ENCODE results near the gene SVOPL. TPM values are rescaled to one million over a fixed set of nuclear protein-coding genes. Genes with fewer than 3 reads are reported as not detected.

The SVOPL gene
- total RNA-seq, 1 donor from 2014 or later, result 0.74 TPM

DNA sequence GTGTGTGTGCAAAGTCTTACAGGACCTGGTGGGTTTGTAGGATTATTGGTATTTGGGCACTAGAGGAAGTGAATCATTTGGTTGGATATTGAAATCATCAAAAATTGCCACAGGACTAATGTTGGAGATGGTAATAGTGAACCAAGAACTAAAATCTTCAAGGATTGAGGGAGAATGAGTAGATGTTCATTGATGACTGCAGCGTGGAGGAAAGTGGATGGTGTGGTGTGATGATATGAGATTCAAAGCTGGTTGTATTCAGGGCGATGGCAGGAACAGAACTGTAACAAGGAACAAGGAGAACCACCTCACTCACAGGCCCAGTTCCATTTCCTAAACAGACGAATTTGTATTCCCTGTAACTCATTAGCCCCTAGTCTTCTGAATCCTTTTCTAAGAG, 150.8 kb downstream of the SVOPL start:
- no peak for TF ChIP-seq CTCF (IDR thresholded peaks at IDR 0.05)
- ATAC-seq, result no peak
- Histone ChIP-seq H3K4me3 (no peak overlapping the region), H3K27ac (no peak overlapping the region), H3K4me1 (no peaks in the 10 kb centered on the region), H3K27me3 (ENCODE audit: low read depth) (no peaks in the 10 kb centered on the region), H3K36me3 (peaks cover 42% of the 10 kb centered on the region), H3K9me3 (no peaks in the 10 kb centered on the region)
- intact Hi-C loops (cut with DNase I), result no loop called here
- DNase-seq, result no peak

GRCh38 chr7:138549082-138549481, 152.1 kb downstream of the SVOPL start:
- DNase-seq (no peak), ATAC-seq (no peak)
- TF ChIP-seq CTCF (IDR thresholded peaks at IDR 0.05), result no peak
- Histone ChIP-seq H3K36me3 (peaks cover 32% of the 10 kb centered on the region), H3K27me3 (ENCODE audit: low read depth) (no peaks in the 10 kb centered on the region), H3K9me3 (no peaks in the 10 kb centered on the region), H3K4me3 (no peak overlapping the region), H3K4me1 (no peaks in the 10 kb centered on the region), H3K27ac (no peak overlapping the region)
- intact Hi-C loops (cut with DNase I), result loop anchor here (10.0 kb wide), 1 partner anchor 84 kb away; the partner anchor contains the start of gene TRIM24

- no peaks in the 10 kb centered on the region for H3K27me3 ChIP-seq (ENCODE audit: low read depth)
- DNase-seq (no peak), ATAC-seq (no peak)
- no peak overlapping the region for H3K27ac ChIP-seq
- peaks cover 19% of the 10 kb centered on the region for H3K36me3 ChIP-seq
- intact Hi-C loops (cut with DNase I), result loop anchor here (10.0 kb wide), 1 partner anchor 82 kb away; the partner anchor contains the start of gene TRIM24
- H3K4me1 ChIP-seq, result no peaks in the 10 kb centered on the region
- H3K4me3 ChIP-seq, result no peak overlapping the region
- TF ChIP-seq CTCF (IDR thresholded peaks at IDR 0.05), result no peak
- no peaks in the 10 kb centered on the region for H3K9me3 ChIP-seq
These were observed 154.3 kb downstream of the SVOPL start for GRCh38 chr7:138546829-138547228.

GRCh38 chr7:138546064-138546619, 155.0 kb downstream of the SVOPL start:
- DNase-seq (no peak), ATAC-seq (no peak)
- no peak for TF ChIP-seq CTCF (IDR thresholded peaks at IDR 0.05)
- Histone ChIP-seq H3K4me1 (no peaks in the 10 kb centered on the region), H3K27me3 (ENCODE audit: low read depth) (no peaks in the 10 kb centered on the region), H3K36me3 (peaks cover 18% of the 10 kb centered on the region), H3K4me3 (no peak overlapping the region), H3K27ac (no peak overlapping the region), H3K9me3 (no peaks in the 10 kb centered on the region)
- intact Hi-C loops (cut with DNase I), result loop anchor here (10.0 kb wide), 1 partner anchor 81 kb away; the partner anchor contains the start of gene TRIM24

DNA sequence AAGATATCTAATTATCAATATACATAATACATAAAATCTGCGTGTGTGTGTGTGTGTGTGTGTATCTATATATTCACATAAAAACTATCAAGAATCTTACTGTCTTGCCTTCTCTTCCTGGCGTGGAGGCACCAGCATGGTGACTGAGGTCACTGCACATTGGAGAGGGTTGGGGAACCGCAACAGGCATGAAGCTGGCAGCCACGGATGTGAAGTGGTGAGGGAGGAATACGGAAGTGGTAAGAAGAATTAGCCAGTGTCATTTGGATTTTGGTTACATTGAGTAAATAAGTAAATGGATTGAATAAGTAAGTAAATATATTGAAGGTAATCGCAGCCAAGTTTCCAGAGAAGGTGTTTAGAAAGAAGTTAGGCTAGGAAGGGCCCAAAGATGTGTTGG, 156.0 kb downstream of the SVOPL start:
- peaks cover 24% of the 10 kb centered on the region for H3K36me3 ChIP-seq
- no peak for ATAC-seq
- no peak overlapping the region for H3K4me3 ChIP-seq
- no peak overlapping the region for H3K27ac ChIP-seq
- no peaks in the 10 kb centered on the region for H3K4me1 ChIP-seq
- intact Hi-C loops (cut with DNase I), result loop anchor here (10.0 kb wide), 1 partner anchor 80 kb away; the partner anchor contains the start of gene TRIM24
- no peak for DNase-seq
- H3K27me3 ChIP-seq (ENCODE audit: low read depth), result no peaks in the 10 kb centered on the region
- no peak for TF ChIP-seq CTCF (IDR thresholded peaks at IDR 0.05)
- no peaks in the 10 kb centered on the region for H3K9me3 ChIP-seq

Other genes with a start within 250 kb of the SVOPL start
- 25.8 TPM for gene TRIM24, start 241.1 kb downstream of the SVOPL start, total RNA-seq
- 1.9 TPM for gene TMEM213, start 96.6 kb upstream of the SVOPL start, total RNA-seq
- 1.7 TPM for gene ATP6V0A4, start 96.8 kb upstream of the SVOPL start, total RNA-seq